ENCODE measurements around the gene GAD1.

Gene GAD1

DNA sequence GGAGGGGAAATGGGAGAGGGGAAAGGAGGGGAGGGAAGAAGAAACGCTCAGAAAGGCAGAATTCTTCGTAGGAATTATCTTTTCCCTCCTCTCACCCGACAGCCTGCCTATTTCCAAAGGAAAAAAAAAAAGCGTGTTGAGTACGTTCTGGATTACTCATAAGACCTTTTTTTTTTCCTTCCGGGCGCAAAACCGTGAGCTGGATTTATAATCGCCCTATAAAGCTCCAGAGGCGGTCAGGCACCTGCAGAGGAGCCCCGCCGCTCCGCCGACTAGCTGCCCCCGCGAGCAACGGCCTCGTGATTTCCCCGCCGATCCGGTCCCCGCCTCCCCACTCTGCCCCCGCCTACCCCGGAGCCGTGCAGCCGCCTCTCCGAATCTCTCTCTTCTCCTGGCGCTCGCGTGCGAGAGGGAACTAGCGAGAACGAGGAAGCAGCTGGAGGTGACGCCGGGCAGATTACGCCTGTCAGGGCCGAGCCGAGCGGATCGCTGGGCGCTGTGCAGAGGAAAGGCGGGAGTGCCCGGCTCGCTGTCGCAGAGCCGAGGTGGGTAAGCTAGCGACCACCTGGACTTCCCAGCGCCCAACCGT, at the start of gene GAD1:
Gene GAD1, plus strand, starts transcription at position 384 of the 589 bp plus-strand sequence. CDS start 1,705 bp downstream, outside the sequence.
- DNase-seq (ENCODE audit: low read depth, low spot score): peak; percentile 81

DNA sequence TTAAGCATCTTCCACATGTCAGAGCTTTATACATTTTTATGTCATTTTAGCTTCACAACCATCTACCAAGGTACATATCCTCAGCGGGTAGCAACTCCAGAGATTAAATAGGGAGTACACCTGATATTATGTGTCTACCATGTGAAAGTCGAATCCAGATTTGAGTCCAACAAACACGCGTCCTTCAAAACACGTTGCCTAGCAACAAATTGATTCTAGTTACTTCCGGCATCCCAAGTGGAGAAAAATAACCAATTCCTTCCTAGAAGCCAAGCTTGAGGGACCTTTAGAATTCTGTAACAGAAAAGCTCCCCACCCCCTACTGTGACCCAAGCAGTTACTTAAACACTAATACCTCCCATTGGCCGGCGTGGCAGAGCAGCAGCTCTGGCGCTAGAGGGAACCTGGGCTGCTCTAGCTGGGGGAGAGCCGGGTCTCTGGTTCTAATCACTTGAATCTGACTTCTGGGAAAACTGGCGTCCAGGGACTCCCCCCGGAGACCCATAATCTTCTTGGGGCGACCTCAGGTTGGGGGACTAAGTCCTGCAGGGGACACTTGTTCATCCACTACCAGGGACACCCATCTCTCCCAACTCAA, 46.6 kb upstream of the GAD1 start, which contains the start of gene ERICH2:
Gene ERICH2, plus strand, starts transcription at position 371 of the 598 bp plus-strand sequence. CDS start 304 bp downstream, outside the sequence.
- peak; percentile 73 for DNase-seq (ENCODE audit: low read depth, low spot score)

- DNase-seq (ENCODE audit: low read depth, low spot score): peak; percentile 83
These were observed 45.9 kb upstream of the GAD1 start for GRCh38 chr2:170770606-170771420.

- no peak for DNase-seq (ENCODE audit: low read depth, low spot score)
These were observed 45.2 kb upstream of the GAD1 start for GRCh38 chr2:170771421-170771937.

DNA sequence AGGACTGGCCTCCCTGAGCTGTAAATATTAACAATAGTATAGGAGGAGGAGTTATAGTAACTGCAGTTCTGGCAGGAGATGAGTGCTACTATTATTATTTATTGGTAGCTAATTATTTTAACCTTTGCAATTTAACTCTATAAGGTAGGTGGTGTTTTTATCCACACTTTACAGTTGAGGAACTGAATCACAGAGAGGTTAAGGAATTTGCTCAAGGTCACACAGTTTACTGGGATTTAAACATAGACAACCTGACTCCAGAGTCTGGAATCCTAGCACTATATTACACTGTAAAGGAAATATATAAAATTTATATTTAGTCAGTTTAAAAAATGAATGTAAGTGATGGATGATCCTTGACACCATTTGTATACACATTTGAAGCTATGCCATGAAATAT, 44.4 kb upstream of the GAD1 start:
- DNase-seq (ENCODE audit: low read depth, low spot score): no peak

GRCh38 chr2:170774074-170774473, 42.6 kb upstream of the GAD1 start:
- DNase-seq (ENCODE audit: low read depth, low spot score): no peak

DNA sequence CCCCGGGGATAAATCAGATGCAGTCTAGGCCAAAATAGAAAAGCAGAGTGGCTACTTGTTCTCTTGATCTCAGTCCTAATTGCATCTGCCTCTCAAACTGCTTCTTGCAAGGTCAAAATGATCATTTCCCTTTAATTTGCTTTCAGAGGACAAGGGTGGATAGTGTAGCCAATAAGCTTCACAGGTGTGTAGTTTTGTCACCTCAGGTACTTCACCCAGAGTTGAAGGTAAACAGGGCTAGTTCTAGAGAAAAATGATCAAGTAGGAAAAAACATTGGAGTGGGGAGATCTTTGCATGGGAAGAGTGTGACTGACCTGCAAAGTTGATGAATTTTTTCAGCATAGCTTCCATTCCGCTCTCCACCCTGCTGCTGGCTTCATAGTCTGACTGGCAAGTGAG, 37.8 kb upstream of the GAD1 start:
- no peak for DNase-seq (ENCODE audit: low read depth, low spot score)

DNA sequence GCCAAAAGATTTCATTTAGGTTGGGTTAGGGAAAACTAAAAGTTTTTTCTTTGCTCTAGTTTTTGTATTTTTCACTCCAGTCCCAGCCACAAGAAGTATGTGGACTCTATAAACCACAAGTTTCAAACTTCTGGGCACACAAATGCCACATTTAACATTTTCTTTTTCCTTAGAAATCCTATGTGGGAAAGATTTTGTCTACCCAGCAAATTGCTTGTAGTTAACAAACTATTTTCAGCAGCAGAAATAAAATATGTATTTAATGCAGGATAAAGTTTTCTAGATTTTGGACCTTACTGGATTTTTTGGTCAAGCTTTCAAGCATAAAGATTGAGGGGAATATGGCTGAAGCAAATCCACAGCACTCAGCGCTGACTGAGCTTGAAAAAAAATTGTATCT, 37.4 kb upstream of the GAD1 start:
- DNase-seq (ENCODE audit: low read depth, low spot score): peak; percentile 14

GRCh38 chr2:170782673-170783072, 34.0 kb upstream of the GAD1 start:
- no peak for DNase-seq (ENCODE audit: low read depth, low spot score)

GRCh38 chr2:170783549-170783948, 33.1 kb upstream of the GAD1 start:
- DNase-seq (ENCODE audit: low read depth, low spot score): no peak

DNA sequence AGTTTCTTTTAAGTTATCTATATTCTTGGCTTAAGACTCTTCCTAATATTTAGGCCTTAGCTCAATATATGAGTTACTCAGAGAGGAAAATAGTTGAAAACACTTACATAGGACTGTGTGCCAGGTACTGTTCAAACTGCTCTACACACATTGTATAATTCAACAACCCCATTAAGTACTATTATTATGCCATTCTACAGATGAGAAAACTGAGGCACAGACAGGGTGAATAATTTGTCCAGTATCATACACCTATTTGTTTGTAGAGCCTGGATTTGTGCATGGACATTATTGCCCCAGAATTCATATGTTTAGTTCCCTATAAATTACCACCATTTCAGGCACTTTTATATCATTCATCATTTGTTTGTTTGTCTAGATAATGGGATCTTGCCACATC, 17.7 kb upstream of the GAD1 start:
- DNase-seq (ENCODE audit: low read depth, low spot score): no peak

DNA sequence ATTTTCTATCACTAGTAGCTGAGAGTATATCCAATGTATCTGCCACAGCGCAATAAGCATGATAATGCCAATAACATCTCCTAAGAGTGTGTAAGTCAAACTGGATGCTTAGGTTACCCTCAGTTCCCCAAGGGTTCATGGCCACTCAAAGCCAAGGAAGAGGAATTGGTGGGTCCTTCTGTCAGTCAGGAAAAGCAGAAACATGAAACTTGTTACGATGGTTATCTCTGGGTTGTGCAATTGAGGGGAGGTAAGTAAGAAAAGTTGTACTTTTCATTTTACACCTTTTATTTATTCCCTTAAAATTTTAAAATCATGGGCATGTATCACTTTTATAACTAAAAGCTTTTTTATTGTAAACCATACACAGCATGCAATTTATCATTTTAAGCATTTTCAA, 10.1 kb upstream of the GAD1 start:
- DNase-seq (ENCODE audit: low read depth, low spot score): no peak

DNA sequence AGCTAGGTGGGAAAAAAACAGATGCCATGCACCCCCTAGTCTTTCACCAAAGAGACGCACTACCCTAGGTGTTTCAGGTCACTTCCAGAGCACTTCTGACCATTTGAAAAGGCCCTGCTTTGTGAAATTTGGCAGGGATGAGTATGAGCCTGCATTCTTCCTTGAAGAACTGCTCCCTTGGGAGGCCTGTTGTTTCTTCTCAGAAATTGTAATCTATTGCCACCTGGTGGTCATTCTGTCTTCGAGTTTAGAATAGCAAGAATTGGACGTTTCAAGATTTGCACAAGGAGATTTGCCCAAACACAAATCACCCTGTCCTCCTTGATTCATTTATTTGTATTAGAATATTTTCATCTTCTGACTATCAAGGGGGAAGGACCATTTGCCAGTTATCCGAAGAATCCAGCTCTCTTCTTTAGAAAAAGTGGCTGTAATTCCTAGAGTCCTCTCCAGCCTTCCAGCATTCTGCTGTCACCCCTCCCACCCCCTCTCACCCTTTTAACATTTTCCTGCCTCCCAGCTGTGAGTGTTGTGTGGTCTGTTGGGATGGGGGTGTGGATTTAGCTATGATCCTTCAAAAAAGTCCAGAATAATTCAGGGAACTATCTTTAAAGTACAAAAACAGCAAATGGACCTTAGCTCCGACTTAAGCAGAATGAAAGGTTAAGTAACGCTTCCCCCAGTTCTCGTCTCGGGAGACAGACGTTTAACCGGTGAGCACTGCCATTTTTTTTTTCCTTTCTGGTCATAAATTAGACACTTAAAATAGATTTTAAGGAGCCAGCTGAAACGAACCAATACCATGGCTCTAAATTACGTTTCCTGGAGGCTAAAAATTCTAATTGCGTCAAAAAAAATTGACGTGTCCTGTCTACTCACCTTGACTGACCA, 3.7 kb upstream of the GAD1 start:
- peak; percentile 86 for DNase-seq (ENCODE audit: low read depth, low spot score)

GRCh38 chr2:170813611-170814532, 2.8 kb upstream of the GAD1 start:
- DNase-seq (ENCODE audit: low read depth, low spot score): peak; percentile 86

- no peak for DNase-seq (ENCODE audit: low read depth, low spot score)
These were observed 2.0 kb upstream of the GAD1 start for GRCh38 chr2:170814533-170815230.

DNA sequence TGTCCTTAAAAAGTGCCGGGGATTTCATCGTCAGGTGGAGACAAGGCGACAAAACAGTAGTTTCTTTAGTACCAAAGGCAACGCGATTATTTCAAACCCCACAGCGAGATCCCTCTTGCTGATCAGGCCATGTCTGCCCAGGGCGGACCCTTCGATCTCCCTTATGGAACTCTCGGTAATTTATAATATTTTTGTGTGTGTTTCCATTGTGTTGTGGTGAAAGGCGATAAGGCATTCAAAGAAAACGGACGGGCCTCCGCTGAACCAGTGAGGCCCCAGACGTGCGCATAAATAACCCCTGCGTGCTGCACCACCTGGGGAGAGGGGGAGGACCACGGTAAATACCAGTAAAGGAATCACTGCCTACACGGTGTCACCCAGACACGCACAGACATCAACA, 1.4 kb upstream of the GAD1 start:
- DNase-seq (ENCODE audit: low read depth, low spot score): no peak

- peak; percentile 85 for DNase-seq (ENCODE audit: low read depth, low spot score)
These were observed 762 bp upstream of the GAD1 start for GRCh38 chr2:170815746-170816503.

DNA sequence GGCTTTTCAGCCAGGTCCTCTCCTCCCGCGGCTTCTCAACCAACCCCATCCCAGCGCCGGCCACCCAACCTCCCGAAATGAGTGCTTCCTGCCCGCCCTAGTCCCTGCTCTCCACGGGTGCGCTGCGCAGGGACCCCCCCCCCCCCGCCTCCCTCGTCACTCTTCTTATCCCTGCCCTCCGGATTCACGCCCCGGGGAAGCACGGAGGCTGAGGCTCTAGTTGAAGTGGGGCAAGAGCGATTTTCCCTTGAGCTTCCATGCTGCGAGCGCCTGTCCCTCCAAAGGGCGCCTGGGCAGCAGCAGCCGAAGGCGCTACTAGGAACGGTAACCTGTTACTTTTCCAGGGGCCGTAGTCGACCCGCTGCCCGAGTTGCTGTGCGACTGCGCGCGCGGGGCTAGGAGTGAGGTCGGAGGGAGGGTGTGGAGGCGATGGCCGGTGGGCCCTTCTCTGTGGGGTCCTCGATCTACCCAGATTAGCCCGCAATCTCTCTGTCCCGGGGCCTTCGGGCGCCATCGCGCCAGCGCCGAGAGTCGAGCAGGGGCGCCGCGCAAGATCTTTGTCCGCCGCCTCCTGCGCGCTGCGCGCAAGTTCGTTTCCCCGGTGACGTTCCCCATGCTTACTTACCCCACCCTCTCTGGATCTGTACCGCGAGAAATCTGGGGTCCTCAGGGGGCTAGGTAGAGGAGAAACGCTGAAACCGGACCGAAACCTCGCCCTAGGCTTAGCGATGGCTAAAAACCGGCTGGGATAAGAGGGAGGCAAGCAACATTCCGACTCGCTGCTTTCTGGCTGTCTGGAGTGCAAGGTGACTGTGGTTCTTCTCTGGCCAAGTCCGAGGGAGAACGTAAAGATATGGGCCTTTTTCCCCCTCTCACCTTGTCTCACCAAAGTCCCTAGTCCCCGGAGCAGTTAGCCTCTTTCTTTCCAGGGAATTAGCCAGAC, 677 bp downstream of the GAD1 start:
- peak; percentile 71 for DNase-seq (ENCODE audit: low read depth, low spot score)

All from astrocyte of the hippocampus (primary cell).